Measurements from ENCODE around the gene NUAK2.
A peak's percentile ranks its signal among the peaks of the same experiment; 100 is the strongest.

Gene NUAK2

DNA sequence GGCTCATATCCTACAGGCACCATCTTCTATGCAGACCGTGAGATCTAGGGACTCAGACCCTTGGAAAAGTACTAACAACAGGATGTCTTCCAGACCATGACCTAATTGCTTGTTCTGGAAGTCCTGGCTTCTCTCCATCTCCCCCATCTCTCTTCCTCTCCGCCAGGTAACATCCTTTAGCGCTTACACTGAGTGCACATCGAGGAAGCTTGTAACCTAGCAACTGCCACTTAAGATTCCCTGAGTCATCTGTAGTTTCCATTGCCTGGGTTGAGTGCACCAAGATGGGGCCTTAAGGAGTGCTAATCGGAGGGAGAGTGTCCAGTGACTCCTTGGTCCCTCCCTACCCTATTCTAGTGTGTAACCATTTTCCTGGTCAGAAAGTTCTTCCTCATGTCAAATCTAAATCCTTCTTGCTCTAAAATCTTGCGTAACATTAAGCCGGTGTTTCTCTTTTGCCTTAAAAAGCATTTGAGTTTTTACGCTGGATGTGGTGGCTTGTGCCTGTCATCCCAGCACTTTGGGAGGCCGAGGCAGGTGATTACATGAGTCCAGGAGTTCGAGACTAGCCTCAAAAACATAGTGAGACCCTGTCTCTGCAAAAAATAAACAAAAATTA lies 25.5 kb upstream of the NUAK2 start:
- DNase-seq (ENCODE audit: low read depth): no peak

- DNase-seq (ENCODE audit: low read depth): no peak
Measured at GRCh38 chr1:205345761-205346160, 24.2 kb upstream of the NUAK2 start.

- DNase-seq (ENCODE audit: low read depth): peak; percentile 30
Measured at GRCh38 chr1:205344066-205344928, 22.8 kb upstream of the NUAK2 start.

DNA sequence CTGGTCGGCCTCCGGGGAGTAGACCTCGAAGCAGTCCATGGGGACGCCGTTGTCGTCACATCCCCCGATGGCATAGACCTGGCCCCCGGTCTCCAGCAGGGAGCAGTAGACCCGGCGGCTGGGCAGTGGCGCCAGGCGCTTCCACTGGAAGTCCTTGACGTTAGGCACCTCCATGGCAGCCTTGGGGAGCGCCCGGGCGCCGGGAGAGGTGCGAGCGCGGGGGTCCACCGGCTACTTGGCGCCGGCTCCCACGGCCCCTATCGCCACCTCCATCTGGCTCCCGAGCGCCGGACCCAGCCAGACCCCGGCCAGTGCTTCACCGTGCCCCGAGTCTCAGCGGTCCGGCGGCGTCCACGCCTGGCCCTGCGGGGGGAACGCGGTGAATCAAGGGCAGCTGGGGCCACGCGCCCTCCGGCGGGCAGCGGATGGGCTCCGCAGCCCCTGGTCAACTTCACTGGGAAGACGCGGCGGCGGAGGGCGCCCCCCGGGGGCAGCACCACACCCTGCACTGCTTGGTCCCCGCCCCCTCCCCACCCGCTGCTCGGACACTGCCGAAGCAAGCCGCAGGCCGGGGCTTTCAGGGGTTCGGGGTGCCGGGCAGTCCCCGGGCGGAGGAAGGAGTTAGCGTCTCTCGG lies 22.0 kb upstream of the NUAK2 start:
- no peak for DNase-seq (ENCODE audit: low read depth)

GRCh38 chr1:205342986-205343385 lies 21.4 kb upstream of the NUAK2 start:
- DNase-seq (ENCODE audit: low read depth): no peak

- DNase-seq (ENCODE audit: low read depth): no peak
Measured at GRCh38 chr1:205340676-205341075, 19.1 kb upstream of the NUAK2 start.

DNA sequence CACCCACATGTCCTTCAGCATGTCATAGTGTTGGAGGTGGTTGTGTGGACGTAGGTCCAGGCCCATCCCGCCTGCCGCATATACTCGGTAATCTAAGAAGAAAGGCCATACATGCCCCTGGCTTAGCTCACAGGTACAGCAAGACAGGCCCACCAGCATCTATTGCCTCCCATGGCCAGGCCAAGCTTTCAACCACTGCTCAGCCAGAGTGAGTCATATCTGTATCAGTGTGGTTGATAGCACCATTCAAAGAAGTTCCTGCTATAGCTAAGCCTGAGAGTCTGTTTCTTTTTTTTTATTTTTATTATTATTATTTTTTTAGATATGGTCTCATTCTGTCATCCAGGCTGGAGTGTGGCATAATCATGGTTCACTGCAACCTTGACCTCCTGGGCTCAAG lies 18.2 kb upstream of the NUAK2 start:
- no peak for DNase-seq (ENCODE audit: low read depth)

DNA sequence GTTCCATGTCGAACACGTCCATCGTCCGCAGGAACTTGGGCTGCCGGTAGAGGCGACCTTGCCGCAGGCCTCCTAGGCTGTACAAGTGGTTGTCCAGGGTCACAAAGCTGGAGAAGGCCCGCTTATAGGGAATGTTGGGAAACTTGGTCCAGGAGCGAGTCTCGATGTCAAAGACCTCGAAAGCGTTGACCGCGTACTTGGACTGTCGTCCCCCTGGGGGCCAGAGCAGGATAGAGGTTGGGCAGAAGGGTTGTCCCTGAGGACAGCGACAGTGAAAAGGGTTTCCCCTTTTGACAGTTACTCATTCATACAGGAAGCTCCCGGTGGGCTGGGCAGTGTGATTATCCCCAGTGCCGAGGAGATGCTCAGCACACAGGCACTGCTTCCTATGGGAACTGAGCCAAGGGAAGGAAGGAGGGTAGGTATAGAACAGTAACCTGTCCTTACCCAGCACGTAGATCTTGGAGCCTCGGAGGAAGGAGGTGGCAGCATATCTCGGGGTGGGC lies 17.7 kb upstream of the NUAK2 start:
- DNase-seq (ENCODE audit: low read depth): no peak

DNA sequence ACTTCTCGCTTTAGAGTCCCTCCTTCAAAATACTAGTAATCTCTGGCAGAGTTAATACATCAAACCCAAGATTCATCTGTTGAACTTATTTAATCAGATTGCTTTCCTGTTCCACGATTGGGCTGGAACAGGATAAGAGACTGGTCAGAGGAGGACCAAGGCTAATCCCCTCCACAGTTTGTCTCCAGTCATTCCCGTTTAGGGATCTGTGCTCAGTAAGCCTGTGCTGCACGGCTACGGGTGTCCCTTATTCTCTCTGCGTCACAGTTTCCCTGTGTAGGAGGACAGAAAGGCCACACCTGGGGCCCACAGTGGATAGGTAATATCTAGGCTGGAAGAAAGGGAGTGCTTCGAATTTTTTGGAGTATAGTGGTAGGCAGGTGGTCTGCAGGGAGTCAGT lies 16.5 kb upstream of the NUAK2 start:
- no peak for DNase-seq (ENCODE audit: low read depth)

- no peak for DNase-seq (ENCODE audit: low read depth)
Measured at GRCh38 chr1:205337481-205337880, 15.9 kb upstream of the NUAK2 start.

DNA sequence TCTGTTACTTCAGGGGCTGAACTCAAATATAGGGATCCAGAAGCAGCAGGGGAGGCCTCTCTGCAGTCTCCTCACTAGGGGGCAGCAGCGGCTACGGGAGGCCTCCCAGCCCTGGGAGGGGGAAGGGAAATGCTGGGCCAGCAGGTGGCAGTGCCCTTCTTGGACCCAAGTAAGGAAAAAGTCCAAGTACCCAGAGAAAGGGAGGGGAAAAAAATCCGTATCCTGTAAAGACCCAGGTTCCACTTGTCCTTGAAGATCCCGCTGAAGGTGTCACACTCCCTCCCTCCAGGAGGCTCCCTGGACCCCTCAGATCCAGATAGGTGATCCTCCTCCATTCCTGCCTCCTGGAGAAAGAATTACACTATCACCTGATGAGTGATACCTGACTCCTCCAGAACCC lies 14.1 kb upstream of the NUAK2 start:
- DNase-seq (ENCODE audit: low read depth): peak; percentile 67

GRCh38 chr1:205332015-205332791 lies 10.7 kb upstream of the NUAK2 start:
- no peak for DNase-seq (ENCODE audit: low read depth)

DNA sequence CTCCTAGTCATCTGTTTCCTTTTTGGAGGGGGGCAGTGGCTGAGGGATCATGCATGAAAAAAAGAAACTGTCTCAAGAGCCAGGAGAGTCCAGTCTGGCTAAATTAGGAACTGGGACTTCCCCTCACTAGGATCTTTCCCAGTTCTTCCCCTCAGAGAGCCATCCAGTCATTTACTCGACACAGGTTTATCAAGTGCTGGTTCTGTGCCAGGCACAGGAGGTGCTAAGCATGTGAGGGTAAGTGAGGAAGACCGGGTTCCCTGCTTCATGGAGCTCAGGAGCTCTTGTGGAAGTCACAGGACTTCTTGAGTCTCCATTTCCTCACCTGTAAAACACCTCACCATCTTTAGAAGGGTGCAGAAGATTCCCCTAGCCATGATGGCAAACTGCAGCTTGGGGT lies 8.6 kb upstream of the NUAK2 start:
- no peak for DNase-seq (ENCODE audit: low read depth)

GRCh38 chr1:205329719-205330118 lies 8.2 kb upstream of the NUAK2 start:
- no peak for DNase-seq (ENCODE audit: low read depth)

DNA sequence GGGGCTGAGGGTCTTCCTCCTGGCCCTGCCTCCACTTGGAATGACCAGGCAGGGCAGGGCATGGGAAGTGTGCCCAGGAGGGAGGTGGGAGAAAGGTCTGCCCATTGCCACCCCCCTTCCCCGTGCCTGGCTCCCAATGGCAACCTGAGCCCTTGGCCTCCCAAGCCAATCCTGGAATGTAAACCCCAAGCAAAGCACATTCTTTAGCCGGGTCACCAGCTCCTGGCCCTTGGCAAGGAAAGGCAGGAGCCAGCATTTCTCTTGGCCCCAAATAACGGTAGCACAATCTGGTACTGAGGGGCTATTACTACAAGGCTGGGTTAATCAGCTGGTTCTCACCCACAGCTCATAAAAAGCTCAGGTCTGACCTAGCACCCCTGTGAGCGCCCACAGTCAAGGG lies 6.9 kb upstream of the NUAK2 start:
- no peak for DNase-seq (ENCODE audit: low read depth)

DNA sequence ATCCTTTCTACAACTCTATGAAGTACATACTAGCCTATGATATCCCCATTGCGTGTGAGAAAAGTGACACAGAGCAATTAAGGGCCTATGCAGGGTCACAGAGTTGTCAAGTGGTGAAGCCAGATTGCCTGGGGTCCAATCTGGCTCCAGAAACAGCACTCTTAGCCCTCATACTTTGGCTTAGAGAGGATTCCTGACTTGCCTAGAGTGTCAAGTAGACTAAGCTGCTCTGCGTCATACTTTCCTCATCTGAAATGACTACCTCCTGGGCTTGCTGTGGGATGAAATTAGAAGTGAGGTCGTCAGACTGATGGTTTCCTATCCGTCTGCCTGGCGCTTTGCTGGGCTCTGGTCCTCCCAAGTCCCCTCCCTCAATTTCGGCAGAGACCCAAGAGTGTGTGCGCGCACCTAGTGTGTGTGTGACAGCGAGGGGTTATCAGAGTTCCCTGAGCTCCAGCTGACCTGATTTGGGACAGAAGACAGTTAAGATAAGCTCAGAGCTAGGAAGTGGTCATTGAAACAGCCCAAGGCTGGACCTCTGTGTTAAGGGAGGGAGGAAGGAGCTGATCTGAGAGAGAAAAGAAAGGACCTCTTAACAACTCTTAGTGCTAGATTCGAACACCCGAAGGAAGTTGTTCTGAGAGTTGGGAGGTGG lies 5.4 kb upstream of the NUAK2 start:
- DNase-seq (ENCODE audit: low read depth): no peak

DNA sequence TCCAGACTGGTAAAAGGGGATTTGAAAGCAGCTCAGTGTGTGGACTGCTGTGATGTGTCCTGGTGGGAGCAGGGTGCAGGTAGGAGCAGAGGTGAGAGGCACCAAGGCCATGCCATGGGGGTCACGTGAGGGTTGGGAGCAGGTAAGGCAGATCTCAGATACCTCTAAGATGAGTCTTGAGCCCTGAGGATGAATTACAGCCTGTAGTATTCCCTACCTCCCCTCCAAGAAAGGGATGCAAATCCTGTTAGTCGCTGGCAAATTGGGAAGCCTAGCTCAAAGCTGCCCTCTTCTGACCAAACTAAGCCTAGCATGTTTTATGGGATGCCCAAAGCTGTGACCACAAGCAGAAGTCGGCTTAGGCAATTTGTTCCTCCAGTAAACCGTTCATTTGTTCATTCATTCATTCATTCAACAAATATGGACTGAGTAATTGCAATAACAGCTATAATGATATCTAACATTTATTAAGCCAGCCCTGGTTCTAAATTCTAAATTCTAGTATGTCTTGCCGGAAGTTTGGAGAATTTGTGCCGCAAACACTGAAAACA lies 3.9 kb upstream of the NUAK2 start:
- peak; percentile 36 for DNase-seq (ENCODE audit: low read depth)

DNA sequence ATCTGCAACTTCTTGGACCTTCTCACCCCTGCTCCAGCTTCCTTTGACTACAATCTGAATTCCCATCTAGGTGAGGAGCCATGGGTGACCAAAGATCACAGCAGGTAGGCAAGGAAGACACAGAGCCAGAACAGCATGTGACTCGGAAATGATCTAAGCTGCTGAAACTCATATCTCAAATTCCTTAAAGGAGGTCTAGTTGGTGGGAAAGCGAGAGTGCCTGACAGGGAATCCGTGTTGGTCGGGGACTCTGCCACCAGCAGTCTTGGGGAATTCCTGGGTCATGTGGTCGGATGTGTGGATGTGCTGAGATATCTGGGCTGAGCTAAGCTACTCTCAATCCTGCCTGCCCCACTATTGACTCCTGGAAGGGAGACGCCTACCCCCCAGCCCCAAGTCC lies 3.2 kb upstream of the NUAK2 start:
- no peak for DNase-seq (ENCODE audit: low read depth)

GRCh38 chr1:205323794-205324193 lies 2.2 kb upstream of the NUAK2 start:
- DNase-seq (ENCODE audit: low read depth): no peak

- DNase-seq (ENCODE audit: low read depth): no peak
Measured at GRCh38 chr1:205321959-205322283, 376 bp upstream of the NUAK2 start.
